Mucosa of rectum (tissue), 2 donors: ENCODE results near the gene RPL18A.
"Not testable (repeated sequence)": the region's sequence is repeated elsewhere in the genome, so short reads cannot be mapped to it uniquely, and the experiment has no call there.

Source experiments
- H3K27ac ChIP-seq, 2 donors: one replicate each; pipeline ENCODE4 v1.7.0; 2013; ENCODE audit warnings: inconsistent platforms in 2 of 2, low read depth in 2 of 2, low read length in 2 of 2
- H3K27me3 ChIP-seq, 2 donors: one replicate each; pipeline ENCODE4 v1.7.0; 2013; ENCODE audit warnings: low read length in 2 of 2; ENCODE audit not compliant: control insufficient read depth in 2 of 2, insufficient read depth in 2 of 2
- H3K36me3 ChIP-seq, 2 donors: one replicate each; pipeline ENCODE4 v1.7.0; 2013; ENCODE audit warnings: low read length in 2 of 2; ENCODE audit not compliant: control insufficient read depth in 2 of 2, insufficient read depth in 2 of 2
- H3K4me1 ChIP-seq, 2 donors: one replicate each; pipeline ENCODE4 v1.7.0; 2013; ENCODE audit warnings: low read length in 2 of 2, mild to moderate bottlenecking in 1 of 2; ENCODE audit not compliant: control insufficient read depth in 2 of 2, insufficient read depth in 2 of 2
- H3K4me3 ChIP-seq, 2 donors: one replicate each; pipeline ENCODE4 v1.7.0; 2013; ENCODE audit warnings: low read length in 2 of 2
- H3K9ac ChIP-seq, 2 donors: one replicate each; pipeline ENCODE4 v1.7.0; 2013; ENCODE audit warnings: low read length in 2 of 2, low read depth in 1 of 2, mild to moderate bottlenecking in 1 of 2
- H3K9me3 ChIP-seq, 2 donors: one replicate each; pipeline ENCODE4 v1.7.0; 2013; ENCODE audit warnings: low read length in 2 of 2; ENCODE audit not compliant: control insufficient read depth in 2 of 2
- donor health status: healthy.
- donor health status: Normal muscosa, but diverticular disease.

RPL18A gene

GRCh38 chr19:17879466-17879865 is 19.8 kb downstream of the RPL18A start:
- no peaks in the 10 kb centered on the region for H3K36me3 ChIP-seq

GRCh38 chr19:17881701-17882100 is 22.0 kb downstream of the RPL18A start:
- Histone ChIP-seq H3K36me3 (no peaks in the 10 kb centered on the region), H3K9ac (no peak overlapping the region), H3K4me1 (no peaks in the 10 kb centered on the region), H3K9me3 (no peaks in the 10 kb centered on the region), H3K27me3 (peaks cover 0 to 5% of the 10 kb centered on the region in 2 donors), H3K27ac (no peak overlapping the region), H3K4me3 (no peak overlapping the region)

More at GRCh38 chr19:17879466-17879865, 19.8 kb downstream of the RPL18A start:
- no peak overlapping the region for H3K9ac ChIP-seq
- no peak overlapping the region for H3K4me3 ChIP-seq
- peaks cover 4 to 8% of the 10 kb centered on the region in 2 donors for H3K27me3 ChIP-seq
- H3K27ac ChIP-seq: no peak overlapping the region
- H3K4me1 ChIP-seq: no peaks in the 10 kb centered on the region
- H3K9me3 ChIP-seq: no peaks in the 10 kb centered on the region

- Histone ChIP-seq H3K9me3 (no peaks in the 10 kb centered on the region), H3K27ac (no peak overlapping the region), H3K36me3 (no peaks in the 10 kb centered on the region), H3K4me1 (no peaks in the 10 kb centered on the region), H3K9ac (no peak overlapping the region), H3K4me3 (no peak overlapping the region), H3K27me3 (no peaks in the 10 kb centered on the region)
Observed at GRCh38 chr19:17883627-17884410, 24.1 kb downstream of the RPL18A start.

DNA sequence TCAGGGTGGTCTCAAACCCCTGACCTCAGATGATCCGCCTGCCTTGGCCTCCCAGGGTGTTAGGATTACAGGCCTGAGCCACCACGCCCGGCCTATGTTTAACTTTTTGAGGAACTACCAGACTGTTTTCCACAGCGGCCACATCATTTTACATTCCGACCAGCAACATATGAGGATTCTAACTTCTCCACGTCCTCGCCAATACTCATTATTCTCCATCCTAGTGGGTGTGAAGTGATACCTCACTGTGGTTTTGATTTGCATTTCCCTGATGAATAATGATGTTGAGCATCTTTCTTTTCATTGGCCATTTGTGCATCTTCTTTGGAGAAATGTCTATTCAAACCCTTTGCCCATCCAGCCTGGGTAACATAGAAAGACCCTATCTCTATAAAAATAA is 26.8 kb downstream of the RPL18A start:
- Histone ChIP-seq H3K9me3 (no peaks in the 10 kb centered on the region), H3K27ac (no peak overlapping the region), H3K27me3 (no peaks in the 10 kb centered on the region), H3K4me3 (no peak overlapping the region), H3K36me3 (no peaks in the 10 kb centered on the region), H3K9ac (no peak overlapping the region), H3K4me1 (no peaks in the 10 kb centered on the region)

GRCh38 chr19:17887221-17887620 is 27.5 kb downstream of the RPL18A start:
- not testable (repeated sequence) for H3K9ac ChIP-seq, H3K36me3 ChIP-seq, H3K4me1 ChIP-seq, H3K4me3 ChIP-seq, H3K27ac ChIP-seq, H3K9me3 ChIP-seq, H3K27me3 ChIP-seq

DNA sequence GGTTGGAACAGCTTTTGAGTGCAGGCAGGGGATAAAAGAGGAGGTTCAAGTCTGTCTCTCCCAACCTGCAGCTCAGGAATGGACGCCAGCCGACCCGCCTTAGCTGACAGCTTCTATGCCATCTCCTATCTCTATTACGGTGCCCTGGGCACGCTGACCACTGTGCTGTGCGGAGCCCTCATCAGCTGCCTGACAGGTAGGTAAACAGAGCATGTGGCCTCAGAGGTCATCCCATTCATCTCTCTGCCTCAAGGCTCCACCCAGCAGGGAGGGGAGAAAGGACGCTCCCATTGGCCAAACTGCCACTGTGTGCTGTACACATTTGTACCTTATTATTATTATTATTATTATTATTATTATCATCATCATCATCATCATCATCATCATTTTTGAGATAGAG is 28.6 kb downstream of the RPL18A start:
- Histone ChIP-seq H3K4me3 (no peak overlapping the region), H3K27ac (no peak overlapping the region), H3K9me3 (no peaks in the 10 kb centered on the region), H3K4me1 (no peaks in the 10 kb centered on the region), H3K36me3 (no peaks in the 10 kb centered on the region), H3K9ac (no peak overlapping the region), H3K27me3 (no peaks in the 10 kb centered on the region)

- no peaks in the 10 kb centered on the region for H3K36me3 ChIP-seq
- H3K27me3 ChIP-seq: no peaks in the 10 kb centered on the region
- no peak overlapping the region for H3K4me3 ChIP-seq
- no peaks in the 10 kb centered on the region for H3K4me1 ChIP-seq
- no peak overlapping the region for H3K9ac ChIP-seq
- no peak overlapping the region for H3K27ac ChIP-seq
- H3K9me3 ChIP-seq: no peaks in the 10 kb centered on the region
Observed at GRCh38 chr19:17889609-17890214, 30.0 kb downstream of the RPL18A start.

GRCh38 chr19:17893766-17894165 is 34.1 kb downstream of the RPL18A start:
- Histone ChIP-seq H3K9ac (no peak overlapping the region), H3K4me1 (no peaks in the 10 kb centered on the region), H3K9me3 (no peaks in the 10 kb centered on the region), H3K27me3 (no peaks in the 10 kb centered on the region), H3K4me3 (no peak overlapping the region), H3K27ac (no peak overlapping the region), H3K36me3 (no peaks in the 10 kb centered on the region)

DNA sequence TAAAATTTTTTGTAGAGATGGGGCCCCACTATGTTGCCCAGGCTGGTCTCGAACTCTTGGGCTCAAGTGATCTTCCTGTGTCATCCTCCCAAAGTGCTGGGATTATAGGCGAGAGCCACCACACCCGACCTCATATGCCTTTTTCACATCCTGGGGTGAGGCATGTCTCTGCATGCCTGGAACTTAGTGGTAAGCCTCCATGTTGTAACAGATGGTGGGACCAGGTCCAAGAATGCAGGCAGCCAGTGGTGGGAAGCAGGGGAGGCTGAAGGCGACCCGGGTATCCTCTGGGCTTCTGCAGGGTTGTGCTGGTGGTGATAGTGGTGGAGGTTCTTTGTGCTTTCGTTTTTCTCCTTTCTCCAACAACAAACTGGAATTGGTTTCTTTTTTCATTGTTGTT is 43.0 kb downstream of the RPL18A start:
- H3K4me1 ChIP-seq: no peaks in the 10 kb centered on the region
- H3K27me3 ChIP-seq: peaks cover 0 to 4% of the 10 kb centered on the region in 2 donors
- H3K9me3 ChIP-seq: no peaks in the 10 kb centered on the region
- H3K27ac ChIP-seq: no peak overlapping the region
- H3K36me3 ChIP-seq: no peaks in the 10 kb centered on the region
- H3K4me3 ChIP-seq: no peak overlapping the region
- H3K9ac ChIP-seq: no peak overlapping the region

DNA sequence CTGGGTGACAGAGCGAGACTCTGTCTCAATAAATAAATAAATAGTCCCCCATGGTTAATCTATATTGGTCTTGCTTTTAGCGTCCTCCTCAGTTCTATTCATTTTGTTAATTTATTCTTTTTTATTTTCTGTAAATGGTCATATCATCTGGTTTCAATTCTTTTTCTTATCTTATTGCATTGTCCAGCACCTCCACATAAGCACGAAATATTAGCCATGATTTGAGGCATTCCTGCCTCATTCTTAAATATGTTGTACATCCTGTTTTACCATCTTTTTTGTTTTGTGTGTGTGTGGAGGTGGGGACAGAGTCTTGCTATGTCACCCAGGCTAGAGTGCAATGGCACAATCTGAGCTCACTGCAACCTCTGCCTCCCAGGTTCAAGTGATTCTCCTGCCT is 48.5 kb downstream of the RPL18A start:
- H3K4me3 ChIP-seq: no peak overlapping the region

More for the DNA sequence above, 48.5 kb downstream of the RPL18A start:
- Histone ChIP-seq H3K4me1 (no peaks in the 10 kb centered on the region), H3K9me3 (no peaks in the 10 kb centered on the region), H3K9ac (no peak overlapping the region), H3K27me3 (no peaks in the 10 kb centered on the region), H3K27ac (no peak overlapping the region), H3K36me3 (no peaks in the 10 kb centered on the region)
